KMS-11 (cell line): ENCODE measurements around the gene C4orf50.

Source experiments
- H2AFZ ChIP-seq: fragments of 200-600 bp; sonication (generic); 2 replicates; pipeline ENCODE4 v1.6.1; 2016; ENCODE audit warnings: antibody characterized with exemption, mixed run types, low read depth
- H3K27ac ChIP-seq: fragments of 200-600 bp; sonication (generic); 2 replicates; pipeline ENCODE4 v1.6.1; 2016; ENCODE audit warnings: mild to moderate bottlenecking, mixed run types
- H3K27me3 ChIP-seq: fragments of 200-600 bp; sonication (generic); 2 replicates; pipeline ENCODE4 v1.6.1; 2017; ENCODE audit warnings: mild to moderate bottlenecking, low read depth, mixed run types, moderate library complexity; ENCODE audit not compliant: insufficient read depth
- H3K36me3 ChIP-seq: fragments of 200-600 bp; sonication (generic); 2 replicates; pipeline ENCODE4 v1.6.1; 2017; ENCODE audit warnings: mild to moderate bottlenecking, mixed run types; ENCODE audit not compliant: insufficient read depth
- H3K4me1 ChIP-seq: fragments of 200-600 bp; sonication (generic); 2 replicates; pipeline ENCODE4 v1.6.1; 2016; ENCODE audit warnings: mild to moderate bottlenecking, low read depth, mixed run types; ENCODE audit not compliant: poor library complexity, severe bottlenecking
- H3K4me2 ChIP-seq: fragments of 200-600 bp; sonication (generic); 2 replicates; pipeline ENCODE4 v1.7.0; 2016; ENCODE audit warnings: mild to moderate bottlenecking, mixed run types
- H3K4me3 ChIP-seq: fragments of 200-600 bp; sonication (generic); IDR thresholded peaks from 2 replicates; pipeline ENCODE4 v1.6.1; 2017; ENCODE audit warnings: low read depth, low read length, mixed read lengths; ENCODE audit not compliant: insufficient read depth
- H3K79me2 ChIP-seq: fragments of 200-600 bp; sonication (generic); 2 replicates; pipeline ENCODE4 v1.6.1; 2016; ENCODE audit warnings: low read depth, mixed run types; ENCODE audit not compliant: insufficient read depth
- H3K9ac ChIP-seq: fragments of 200-600 bp; sonication (generic); 2 replicates; pipeline ENCODE4 v1.6.1; 2016; ENCODE audit warnings: mild to moderate bottlenecking, mixed run types
- H4K20me1 ChIP-seq: fragments of 200-600 bp; sonication (generic); 2 replicates; pipeline ENCODE4 v1.6.1; 2016; ENCODE audit warnings: mild to moderate bottlenecking, mixed run types; ENCODE audit not compliant: insufficient read depth
- TF ChIP-seq, protein P1 (sequence below): fragments of 200-600 bp; sonication (generic); conservative IDR thresholded peaks from 2 replicates; pipeline ENCODE4 v1.6.1; 2017; ENCODE audit warnings: low read depth, mild to moderate bottlenecking, antibody characterized with exemption, low read length, moderate library complexity, mixed read lengths

Gene C4orf50

DNA sequence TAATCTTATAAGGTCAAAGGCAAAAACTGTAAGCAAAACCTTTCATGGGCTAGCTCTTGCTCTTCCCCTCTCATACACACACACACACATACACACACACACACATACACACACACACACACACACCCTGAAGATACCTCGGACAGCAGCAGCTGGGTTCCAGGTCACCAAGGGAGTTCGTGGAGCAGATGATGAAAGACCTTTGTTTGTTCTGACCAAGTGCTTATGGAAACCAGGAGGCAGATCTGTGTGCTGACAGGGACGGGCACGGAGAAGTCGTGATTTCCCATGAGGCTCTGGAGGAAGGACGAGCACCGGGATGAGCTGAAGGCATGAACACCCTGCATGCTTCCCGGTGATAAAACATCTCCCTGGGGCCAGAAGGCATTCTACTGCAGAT lies 90.0 kb downstream of the C4orf50 start:
- Histone ChIP-seq H3K79me2 (no peaks in the 10 kb centered on the region), H3K4me2 (no peak overlapping the region), H3K4me1 (no peaks in the 10 kb centered on the region), H3K36me3 (no peaks in the 10 kb centered on the region), H3K9ac (no peak overlapping the region), H3K4me3 (no peak overlapping the region), H4K20me1 (no peaks in the 10 kb centered on the region), H2AFZ (no peak overlapping the region), H3K27me3 (no peaks in the 10 kb centered on the region), H3K27ac (no peak overlapping the region)
- TF ChIP-seq, protein P1, sequence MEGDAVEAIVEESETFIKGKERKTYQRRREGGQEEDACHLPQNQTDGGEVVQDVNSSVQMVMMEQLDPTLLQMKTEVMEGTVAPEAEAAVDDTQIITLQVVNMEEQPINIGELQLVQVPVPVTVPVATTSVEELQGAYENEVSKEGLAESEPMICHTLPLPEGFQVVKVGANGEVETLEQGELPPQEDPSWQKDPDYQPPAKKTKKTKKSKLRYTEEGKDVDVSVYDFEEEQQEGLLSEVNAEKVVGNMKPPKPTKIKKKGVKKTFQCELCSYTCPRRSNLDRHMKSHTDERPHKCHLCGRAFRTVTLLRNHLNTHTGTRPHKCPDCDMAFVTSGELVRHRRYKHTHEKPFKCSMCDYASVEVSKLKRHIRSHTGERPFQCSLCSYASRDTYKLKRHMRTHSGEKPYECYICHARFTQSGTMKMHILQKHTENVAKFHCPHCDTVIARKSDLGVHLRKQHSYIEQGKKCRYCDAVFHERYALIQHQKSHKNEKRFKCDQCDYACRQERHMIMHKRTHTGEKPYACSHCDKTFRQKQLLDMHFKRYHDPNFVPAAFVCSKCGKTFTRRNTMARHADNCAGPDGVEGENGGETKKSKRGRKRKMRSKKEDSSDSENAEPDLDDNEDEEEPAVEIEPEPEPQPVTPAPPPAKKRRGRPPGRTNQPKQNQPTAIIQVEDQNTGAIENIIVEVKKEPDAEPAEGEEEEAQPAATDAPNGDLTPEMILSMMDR, result no peak

DNA sequence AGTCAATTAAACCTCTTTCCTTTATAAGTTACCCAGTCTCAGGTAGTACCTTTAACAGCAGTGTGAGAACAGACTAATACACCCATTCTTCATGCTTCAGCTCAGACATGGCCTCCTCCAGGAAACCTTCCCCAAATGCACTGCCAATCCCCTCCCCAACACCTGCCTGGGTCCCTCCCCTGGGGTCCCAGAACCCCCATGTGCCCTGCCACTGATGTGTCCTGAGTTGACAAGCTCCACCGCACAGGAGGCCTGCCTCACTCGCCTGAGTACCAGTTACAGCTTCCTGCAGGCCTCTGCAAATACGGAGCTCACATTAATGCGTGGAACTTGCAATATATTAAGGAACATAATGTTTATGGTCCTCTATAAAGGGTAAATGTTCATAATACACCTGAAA lies 90.5 kb downstream of the C4orf50 start:
- no peak overlapping the region for H3K4me2 ChIP-seq
- no peak overlapping the region for H3K27ac ChIP-seq
- H3K4me1 ChIP-seq, result no peaks in the 10 kb centered on the region
- no peaks in the 10 kb centered on the region for H3K79me2 ChIP-seq
- no peak overlapping the region for H3K9ac ChIP-seq
- H2AFZ ChIP-seq, result no peak overlapping the region
- no peak overlapping the region for H3K4me3 ChIP-seq
- TF ChIP-seq, protein P1, result no peak
- no peaks in the 10 kb centered on the region for H3K27me3 ChIP-seq
- H3K36me3 ChIP-seq, result no peaks in the 10 kb centered on the region
- no peaks in the 10 kb centered on the region for H4K20me1 ChIP-seq

- no peaks in the 10 kb centered on the region for H3K36me3 ChIP-seq
- H3K4me3 ChIP-seq, result no peak overlapping the region
- TF ChIP-seq, protein P1, result no peak
- H4K20me1 ChIP-seq, result no peaks in the 10 kb centered on the region
- no peak overlapping the region for H3K4me2 ChIP-seq
- H3K27me3 ChIP-seq, result no peaks in the 10 kb centered on the region
- no peaks in the 10 kb centered on the region for H3K79me2 ChIP-seq
- no peak overlapping the region for H3K9ac ChIP-seq
- H3K27ac ChIP-seq, result no peak overlapping the region
- no peaks in the 10 kb centered on the region for H3K4me1 ChIP-seq
- no peak overlapping the region for H2AFZ ChIP-seq
Observed at GRCh38 chr4:5927116-5927515, 91.1 kb downstream of the C4orf50 start.

DNA sequence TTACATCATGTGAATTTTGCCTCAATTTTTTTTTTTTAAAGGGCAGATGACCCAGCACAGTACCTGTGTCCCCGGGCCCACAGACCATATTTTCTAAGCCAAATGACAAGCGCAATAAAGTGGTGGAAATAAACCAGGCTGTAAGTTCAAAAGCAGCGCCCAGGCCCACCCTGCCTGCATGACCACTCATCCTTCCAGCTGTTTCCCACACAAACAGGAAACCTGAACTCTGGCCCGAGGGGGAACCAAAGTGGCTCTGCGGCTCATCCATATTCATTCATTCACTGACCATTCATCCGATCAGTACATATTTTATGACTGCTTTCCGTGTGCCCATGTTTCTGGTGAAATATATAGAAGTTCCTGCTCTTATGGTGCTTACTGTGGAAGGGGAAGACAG lies 91.6 kb downstream of the C4orf50 start:
- Histone ChIP-seq H3K36me3 (no peaks in the 10 kb centered on the region), H3K27me3 (no peaks in the 10 kb centered on the region), H3K27ac (no peak overlapping the region), H3K4me2 (no peak overlapping the region), H2AFZ (no peak overlapping the region), H3K4me1 (no peaks in the 10 kb centered on the region), H4K20me1 (no peaks in the 10 kb centered on the region), H3K9ac (no peak overlapping the region), H3K4me3 (no peak overlapping the region), H3K79me2 (no peaks in the 10 kb centered on the region)
- TF ChIP-seq, protein P1, result no peak
